PC-3 (cell line): ENCODE data around the gene SANBR. TPM values are rescaled to one million over a fixed set of nuclear protein-coding genes. Genes with fewer than 3 reads are reported as not detected.

Experiments
- ATAC-seq: fragments of 200-7000 bp; cut with Tn5 transposase; 2 replicates; pipeline ENCODE4 v1.9.1; 2020; ENCODE audit warnings: mild to moderate bottlenecking, moderate library complexity
- BruUV-seq: library from RNA; stranded (reverse); fragments of 400-500 nt; replicated peaks from 2 replicates; lab custom pipeline; 2021; lab: Mats Ljungman, UMichigan
- CTCF ChIA-PET: fragments of 300-600 bp; sonication (Branson Sonifier 250); formaldehyde crosslinking; loops from one replicate; lab custom pipeline; 2022; ENCODE audit warnings: antibody characterized with exemption; lab: Charles Lee
- POLR2A ChIA-PET: fragments of 300-600 bp; sonication (Branson Sonifier 250); formaldehyde crosslinking; loops from one replicate; lab custom pipeline; 2022; ENCODE audit warnings: antibody characterized with exemption; ENCODE audit not compliant: unreplicated experiment; lab: Charles Lee
- DNase-seq: peaks from one replicate; pipeline ENCODE4 v3.0.0-alpha.2; 2015
- H2AFZ ChIP-seq: fragments of 300-600 bp; sonication (generic); 2 replicates; pipeline ENCODE4 v1.6.0; 2016; ENCODE audit warnings: antibody characterized with exemption, low read length
- H3F3A ChIP-seq: fragments of 300-600 bp; sonication (generic); one replicate; pipeline ENCODE4 v1.6.0; 2017; ENCODE audit warnings: antibody characterized with exemption, low read length, control low read depth, mild to moderate bottlenecking; ENCODE audit not compliant: unreplicated experiment
- H3K27ac ChIP-seq: fragments of 300-600 bp; sonication (generic); 2 replicates; pipeline ENCODE4 v1.5.1; 2016; ENCODE audit warnings: mild to moderate bottlenecking, low read length
- H3K27me3 ChIP-seq: fragments of 300-600 bp; sonication (generic); 2 replicates; pipeline ENCODE4 v1.6.1; 2016; ENCODE audit warnings: low read length, mixed read lengths
- H3K36me3 ChIP-seq: fragments of 300-600 bp; sonication (generic); 2 replicates; pipeline ENCODE4 v1.6.1; 2016; ENCODE audit warnings: low read depth, mixed run types, low read length, mixed read lengths
- H3K4me1 ChIP-seq: fragments of 300-600 bp; sonication (generic); 2 replicates; pipeline ENCODE4 v1.5.1; 2016; ENCODE audit warnings: low read length; ENCODE audit not compliant: insufficient read depth
- H3K4me2 ChIP-seq: fragments of 300-600 bp; sonication (generic); 2 replicates; pipeline ENCODE4 v1.6.0; 2016; ENCODE audit warnings: low read length
- H3K4me3 ChIP-seq: fragments of 300-600 bp; sonication (generic); 2 replicates; pipeline ENCODE4 v1.5.1; 2016; ENCODE audit warnings: mild to moderate bottlenecking, low read length, mixed read lengths
- H3K79me2 ChIP-seq: fragments of 300-600 bp; sonication (generic); 2 replicates; pipeline ENCODE4 v1.6.1; 2017; ENCODE audit warnings: low read length, mixed read lengths
- H3K9ac ChIP-seq: fragments of 300-600 bp; sonication (generic); 2 replicates; pipeline ENCODE4 v1.6.0; 2016; ENCODE audit warnings: mild to moderate bottlenecking, low read length
- H3K9me2 ChIP-seq: fragments of 300-600 bp; sonication (generic); replicated peaks from 2 replicates; pipeline ENCODE4 v1.6.1; 2016; ENCODE audit warnings: mixed run types, low read length, mixed read lengths
- H3K9me3 ChIP-seq: fragments of 300-600 bp; sonication (generic); 2 replicates; pipeline ENCODE4 v1.6.1; 2016; ENCODE audit warnings: low read length, mixed read lengths
- H4K20me1 ChIP-seq: fragments of 300-600 bp; sonication (generic); 2 replicates; pipeline ENCODE4 v1.6.1; 2016; ENCODE audit warnings: low read length, mixed read lengths
- CTCF ChIP-seq: fragments of 300-600 bp; sonication (generic); conservative IDR thresholded peaks from 2 replicates; pipeline ENCODE4 v1.5.1; 2017; ENCODE audit warnings: antibody characterized with exemption, low read depth, mild to moderate bottlenecking, low read length
- EZH2 ChIP-seq: fragments of 300-600 bp; sonication (generic); IDR thresholded peaks from one replicate; pipeline ENCODE4 v1.6.1; 2017; ENCODE audit warnings: antibody characterized with exemption, mild to moderate bottlenecking, low read length; ENCODE audit not compliant: unreplicated experiment
- EZH2phosphoT487 ChIP-seq: fragments of 300-600 bp; sonication (generic); IDR thresholded peaks from 2 replicates; pipeline ENCODE4 v1.6.1; 2018; ENCODE audit warnings: mild to moderate bottlenecking, antibody characterized with exemption, low read length, borderline replicate concordance
- intact Hi-C: fragments of 100-400 bp; cut with micrococcal nuclease; formaldehyde crosslinking; loops from 2 replicates; pipeline ENCODE4 v1.9.0; 2023
- total RNA-seq: library from RNA; depleted of rRNA; stranded (reverse); fragments of >200 nt; gene quantifications from 2 replicates; pipeline ENCODE4 v1.2.3, GENCODE V29; 2014

SANBR gene
- total RNA-seq, 1 experiment from 2014 or later, result 4.8 TPM

- Histone ChIP-seq H3K9me3 (no peaks in the 10 kb centered on the region), H3K36me3 (peaks cover 5% of the 10 kb centered on the region), H3K27ac (no peak overlapping the region), H3K79me2 (no peaks in the 10 kb centered on the region), H3K4me2 (no peak overlapping the region), H2AFZ (no peak overlapping the region), H3F3A (no peaks in the 10 kb centered on the region), H3K27me3 (no peaks in the 10 kb centered on the region), H3K9ac (no peak overlapping the region), H3K4me3 (no peak overlapping the region), H3K4me1 (no peaks in the 10 kb centered on the region), H4K20me1 (no peaks in the 10 kb centered on the region), H3K9me2 (no peaks in the 10 kb centered on the region)
- ATAC-seq (no peak), DNase-seq (no peak)
- intact Hi-C loops, result no loop called here
- no TSS peak for BruUV-seq
- no peak for TF ChIP-seq EZH2phosphoT487
- no peak for TF ChIP-seq EZH2
- CTCF ChIA-PET, result no interaction called here
- POLR2A ChIA-PET, result no interaction called here
Observed at GRCh38 chr2:61090386-61090921, 24.8 kb downstream of the SANBR start.

- no peak for ATAC-seq
- Histone ChIP-seq H3K9ac (no peak overlapping the region), H3K9me3 (no peaks in the 10 kb centered on the region), H3K4me3 (no peak overlapping the region), H3K27ac (no peak overlapping the region), H3K79me2 (no peaks in the 10 kb centered on the region), H3K36me3 (no peaks in the 10 kb centered on the region), H3F3A (no peaks in the 10 kb centered on the region), H3K9me2 (no peaks in the 10 kb centered on the region), H3K27me3 (no peaks in the 10 kb centered on the region), H4K20me1 (no peaks in the 10 kb centered on the region), H3K4me1 (no peaks in the 10 kb centered on the region), H2AFZ (no peak overlapping the region), H3K4me2 (no peak overlapping the region)
- POLR2A ChIA-PET, result no interaction called here
- intact Hi-C loops, result no loop called here
- CTCF ChIA-PET, result no interaction called here
- no TSS peak for BruUV-seq
- TF ChIP-seq EZH2, result no peak
- TF ChIP-seq EZH2phosphoT487, result no peak
- TF ChIP-seq CTCF, result no peak
- DNase-seq, result no peak
Observed at GRCh38 chr2:61091485-61091884, 25.8 kb downstream of the SANBR start.

GRCh38 chr2:61096438-61096837 lies 30.8 kb downstream of the SANBR start:
- ATAC-seq, result no peak
- H3K4me1 ChIP-seq, result no peaks in the 10 kb centered on the region
- H3K9ac ChIP-seq, result no peak overlapping the region
- no peaks in the 10 kb centered on the region for H3K79me2 ChIP-seq
- H3K27me3 ChIP-seq, result no peaks in the 10 kb centered on the region
- H3K4me3 ChIP-seq, result no peak overlapping the region
- H3F3A ChIP-seq, result no peaks in the 10 kb centered on the region
- no peaks in the 10 kb centered on the region for H3K9me2 ChIP-seq
- no peaks in the 10 kb centered on the region for H3K9me3 ChIP-seq
- no peak overlapping the region for H3K4me2 ChIP-seq
- no TSS peak for BruUV-seq
- H3K36me3 ChIP-seq, result no peaks in the 10 kb centered on the region
- H2AFZ ChIP-seq, result no peak overlapping the region
- CTCF ChIA-PET, result interaction anchor here (0.6 kb wide), 1 partner anchor 71 kb away, joined by 6 read pairs; no protein-coding TSS in a partner anchor
- no peaks in the 10 kb centered on the region for H4K20me1 ChIP-seq
- H3K27ac ChIP-seq, result no peak overlapping the region
- POLR2A ChIA-PET, result no interaction called here
- TF ChIP-seq EZH2phosphoT487 (no peak), CTCF (no peak), EZH2 (no peak)
- intact Hi-C loops, result no loop called here
- DNase-seq, result no peak
